Activated T-cell treated with anti-CD3 and anti-CD28 coated beads for 1 hour (primary cell): Measurements from ENCODE around the gene ODAD2.

Source experiments
- DNase-seq: peaks from one replicate; pipeline ENCODE4 v3.0.0-alpha.2; 2020; ENCODE audit warnings: low read depth

ODAD2 gene

DNA sequence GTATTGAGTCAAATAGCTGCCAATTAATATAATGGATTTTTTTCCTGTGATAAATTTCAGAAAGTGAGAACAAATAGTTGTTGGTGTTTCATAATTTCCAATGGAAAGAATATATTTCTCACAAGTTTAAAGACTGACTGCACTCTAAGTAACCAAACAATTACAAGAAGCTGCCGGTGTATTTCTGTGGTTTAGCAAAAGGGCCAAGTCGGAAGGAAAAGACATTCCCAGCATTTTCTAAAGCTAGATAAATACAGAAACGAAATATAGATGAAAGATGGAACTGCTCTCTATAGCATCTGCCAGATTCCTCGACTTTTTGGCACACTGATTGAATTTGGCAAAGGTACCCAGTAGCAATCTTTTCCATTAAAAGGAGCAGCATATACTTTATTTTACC lies 160.5 kb downstream of the ODAD2 start:
- no peak for DNase-seq

- DNase-seq = no peak
Observed at GRCh38 chr10:27834476-27834875, 164.4 kb downstream of the ODAD2 start.

- DNase-seq = no peak
Observed at GRCh38 chr10:27833792-27834191, 165.1 kb downstream of the ODAD2 start.

- no peak for DNase-seq
Observed at GRCh38 chr10:27832826-27833225, 166.1 kb downstream of the ODAD2 start.

DNA sequence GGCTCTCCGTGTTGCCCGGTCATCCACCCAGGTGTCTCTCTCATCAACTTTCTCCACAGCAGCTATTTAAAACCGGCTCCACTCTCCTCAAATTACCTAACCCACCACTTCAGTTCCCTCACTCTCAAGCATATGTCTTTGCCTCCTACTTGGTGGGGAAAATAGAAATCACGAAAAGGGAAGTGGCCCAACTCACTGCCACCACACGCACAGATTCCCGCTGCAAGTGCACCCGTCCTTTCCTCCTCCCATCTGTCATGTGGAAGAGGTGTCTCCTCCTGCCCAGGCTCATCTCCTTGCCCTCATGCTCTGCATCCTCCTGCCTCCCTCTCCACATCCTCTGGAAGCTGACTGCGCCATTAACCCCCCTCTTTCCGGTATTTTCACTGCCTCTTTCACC lies 172.5 kb downstream of the ODAD2 start:
- no peak for DNase-seq

DNA sequence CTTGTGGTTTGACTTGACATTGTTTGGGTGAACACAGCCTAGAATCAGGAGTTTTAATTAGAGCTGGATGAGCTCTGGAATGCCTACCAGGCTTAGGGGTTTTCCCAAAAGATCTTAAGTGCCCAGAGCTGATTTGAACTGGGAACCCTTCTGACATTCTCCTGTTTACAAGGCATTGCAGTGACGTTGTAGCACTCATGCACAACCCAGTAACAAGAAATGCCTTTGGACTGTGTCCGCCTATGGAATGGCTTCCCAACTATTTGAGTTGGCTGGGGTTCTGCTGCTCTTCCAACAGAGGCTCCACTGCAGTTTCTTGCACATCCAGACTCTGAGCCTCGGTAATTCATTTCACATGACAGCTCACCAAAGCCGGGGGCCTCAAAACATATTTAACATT lies 176.6 kb downstream of the ODAD2 start:
- no peak for DNase-seq

GRCh38 chr10:27820637-27821036 lies 178.2 kb downstream of the ODAD2 start:
- no peak for DNase-seq

- DNase-seq = no peak
Observed at GRCh38 chr10:27819781-27820531, 178.9 kb downstream of the ODAD2 start.

GRCh38 chr10:27816320-27816719 lies 182.6 kb downstream of the ODAD2 start:
- no peak for DNase-seq

GRCh38 chr10:27815846-27816245 lies 183.0 kb downstream of the ODAD2 start:
- DNase-seq = no peak

GRCh38 chr10:27815261-27815660 lies 183.6 kb downstream of the ODAD2 start:
- DNase-seq = no peak

- no peak for DNase-seq
Observed at GRCh38 chr10:27805180-27805579, 193.7 kb downstream of the ODAD2 start.

GRCh38 chr10:27804136-27804535 lies 194.7 kb downstream of the ODAD2 start:
- DNase-seq = no peak

DNA sequence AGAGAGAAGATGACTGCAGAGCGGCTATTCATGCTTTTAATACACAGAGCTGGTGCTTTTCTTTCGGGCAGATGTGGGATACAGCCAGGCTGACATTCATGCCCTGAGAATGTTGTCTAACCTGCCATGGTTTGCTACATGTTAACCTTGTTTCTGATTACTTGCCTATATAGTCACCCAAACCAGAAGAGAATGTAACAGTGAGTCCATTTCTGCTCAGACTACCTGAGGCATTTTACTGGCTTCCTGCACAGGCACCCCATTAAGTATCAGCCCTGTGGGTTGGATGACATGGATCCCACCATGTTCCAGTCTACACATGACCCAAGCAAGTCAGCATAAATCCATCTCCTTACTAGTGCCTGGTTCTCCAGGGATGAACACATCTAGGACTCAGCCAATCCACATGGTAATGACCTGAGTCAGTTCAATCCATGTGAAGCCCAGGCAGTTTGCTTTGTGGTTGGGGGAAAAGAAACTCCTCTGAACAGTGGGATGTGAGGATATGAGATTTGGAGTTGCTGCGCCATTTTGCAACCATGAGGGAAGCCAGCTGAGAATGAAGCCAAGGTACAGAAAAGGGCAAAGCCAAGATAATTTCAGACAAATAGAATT lies 197.6 kb downstream of the ODAD2 start:
- no peak for DNase-seq

GRCh38 chr10:27799046-27799445 lies 199.8 kb downstream of the ODAD2 start:
- no peak for DNase-seq

DNA sequence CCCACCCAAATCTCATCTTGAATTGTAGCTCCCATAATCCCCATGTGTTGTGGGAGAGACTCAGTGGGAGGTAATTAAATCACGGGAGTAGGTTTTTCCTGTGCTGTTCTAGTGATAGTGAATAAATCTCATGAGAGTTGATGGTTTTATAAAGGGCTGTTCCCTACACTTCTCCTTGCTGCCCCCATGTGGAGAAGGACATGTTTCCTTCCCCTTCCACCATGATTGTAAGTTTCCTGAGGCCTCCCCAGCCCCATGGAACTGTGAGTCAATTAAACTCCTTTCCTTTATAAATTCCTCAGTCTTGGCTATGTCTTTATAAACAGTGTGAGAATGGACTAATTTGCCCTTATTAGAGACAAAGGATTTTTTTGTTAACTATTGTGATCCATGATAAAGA lies 204.7 kb downstream of the ODAD2 start:
- DNase-seq = no peak

DNA sequence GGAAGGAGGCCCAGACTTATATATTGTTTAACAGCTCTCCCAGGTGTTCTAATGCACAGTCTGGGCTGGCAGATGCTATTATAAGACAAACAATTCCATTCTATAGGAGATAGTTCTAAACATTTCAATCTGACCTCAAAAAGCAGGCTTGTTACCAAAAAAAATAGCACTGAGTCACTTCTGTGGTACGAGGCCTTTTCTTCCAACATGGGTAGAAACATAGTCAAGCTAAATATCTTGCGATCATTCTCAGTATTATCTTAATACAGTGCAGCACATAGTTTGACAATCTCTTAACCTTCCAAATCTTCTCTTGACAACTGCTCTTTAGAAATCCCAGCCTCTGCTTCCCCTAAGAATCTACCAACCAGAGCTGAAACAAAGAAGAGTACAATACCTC lies 206.7 kb downstream of the ODAD2 start:
- no peak for DNase-seq

GRCh38 chr10:27784272-27784671 lies 214.6 kb downstream of the ODAD2 start:
- no peak for DNase-seq

- peak; percentile 2 for DNase-seq
Observed at GRCh38 chr10:27783660-27784059, 215.2 kb downstream of the ODAD2 start.

- no peak for DNase-seq
Observed at GRCh38 chr10:27779462-27780015, 219.3 kb downstream of the ODAD2 start.

- no peak for DNase-seq
Observed at GRCh38 chr10:27774831-27775230, 224.0 kb downstream of the ODAD2 start.

GRCh38 chr10:27771231-27771630 lies 227.6 kb downstream of the ODAD2 start:
- DNase-seq = no peak

DNA sequence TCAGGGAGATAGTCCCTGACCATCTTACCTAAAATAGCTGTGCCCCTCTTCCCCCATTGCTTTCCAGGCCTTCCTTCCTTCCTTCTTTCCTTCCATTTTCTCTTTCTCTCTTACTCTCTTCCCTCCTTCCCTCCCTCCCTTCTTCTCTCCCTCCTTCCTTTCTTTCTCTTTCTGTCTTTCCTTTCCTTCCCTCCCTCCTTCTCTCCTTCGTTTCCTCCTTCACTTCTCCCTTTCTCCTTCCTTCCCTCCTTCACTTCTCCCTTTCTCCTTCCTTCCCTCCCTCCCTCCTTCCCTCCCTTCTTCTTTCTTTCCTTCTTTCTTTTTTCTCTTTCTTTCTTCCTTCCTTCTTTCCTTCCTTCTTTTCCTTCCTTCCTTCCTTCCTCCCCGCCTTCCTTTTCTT lies 228.7 kb downstream of the ODAD2 start:
- no peak for DNase-seq
